GM23248 (cell line): ENCODE results near the gene CCDC86.

Experiments
- EZH2 ChIP-seq: fragments of 200-600 bp; sonication (generic); IDR thresholded peaks from 2 replicates; pipeline ENCODE4 v1.6.1; 2018; ENCODE audit warnings: antibody characterized with exemption, mild to moderate bottlenecking; ENCODE audit not compliant: insufficient read depth, poor library complexity, severe bottlenecking
- EZH2phosphoT487 ChIP-seq: fragments of 200-600 bp; sonication (generic); IDR thresholded peaks from 2 replicates; pipeline ENCODE4 v1.6.1; 2018; ENCODE audit warnings: antibody characterized with exemption, moderate library complexity, mild to moderate bottlenecking, low read depth; ENCODE audit not compliant: insufficient read depth

- TF ChIP-seq EZH2 (no peak), EZH2phosphoT487 (no peak)
Observed at GRCh38 chr11:60801194-60801593, 40.7 kb upstream of the CCDC86 start.
